ENCODE results near the gene TGFB2. TPM values are rescaled to one million over a fixed set of nuclear protein-coding genes. Genes with fewer than 3 reads are reported as not detected.

TGFB2 gene
- polyA plus RNA-seq, 1 donor (not counting 4 experiments of a cell fraction or from before 2014, with no cell fraction given) = 21.5 TPM

- H3K27me3 ChIP-seq (ENCODE audit: control insufficient read depth, extremely low read depth, insufficient read depth, low read length) = no peaks in the 10 kb centered on the region
- no peak overlapping the region for H3K4me3 ChIP-seq (ENCODE audit: control insufficient read depth in 2 of 3, extremely low read depth in 1 of 3, insufficient read depth in 2 of 3, low read depth in 1 of 3, low read length in 3 of 3)
- no peak overlapping the region for H3K27ac ChIP-seq (ENCODE audit: control insufficient read depth, insufficient read depth, low read length)
- no peaks in the 10 kb centered on the region for H3K36me3 ChIP-seq (ENCODE audit: control insufficient read depth in 2 of 2, extremely low read depth in 1 of 2, insufficient read depth in 2 of 2, low read length in 2 of 2)
- no peak for FAIRE-seq
- peaks cover 26% of the 10 kb centered on the region for H3K79me2 ChIP-seq (ENCODE audit: control insufficient read depth, insufficient read depth, low read length)
- peaks cover 60% of the 10 kb centered on the region for H3K4me1 ChIP-seq (ENCODE audit: control insufficient read depth, extremely low read depth, insufficient read depth, low read length)
- TF ChIP-seq CTCF (optimal IDR thresholded peaks at IDR 0.05 in 1 of 3, IDR thresholded peaks at IDR 0.05 in 1 of 3, conservative IDR thresholded peaks at IDR 0.05 in 1 of 3; ENCODE audit: extremely low read depth in 1 of 3, insufficient read depth in 2 of 3, low read length in 3 of 3) (no peak), EZH2 (IDR thresholded peaks at IDR 0.05; ENCODE audit: low read length) (no peak)
- no peak overlapping the region for H3K9ac ChIP-seq (ENCODE audit: control insufficient read depth, extremely low read depth, insufficient read depth, low read length)
- H4K20me1 ChIP-seq (ENCODE audit: control insufficient read depth, extremely low read depth, insufficient read depth, low read length) = no peaks in the 10 kb centered on the region
- H3K4me2 ChIP-seq (ENCODE audit: control insufficient read depth, extremely low read depth, insufficient read depth, low read depth, low read length) = no peak overlapping the region
- H2AFZ ChIP-seq (ENCODE audit: control insufficient read depth, low read length) = no peak overlapping the region
- H3K9me3 ChIP-seq (ENCODE audit: control insufficient read depth, low read depth, low read length) = no peaks in the 10 kb centered on the region
- no peak for DNase-seq (ENCODE audit: low read depth, low spot score)
- dilution Hi-C loops (cut with MboI; ENCODE audit: extremely low pct_ligation_motif_present, low sequenced_read_pairs) = no loop called here
- no peaks in the 10 kb centered on the region for H3K9me1 ChIP-seq (ENCODE audit: control insufficient read depth, extremely low read depth, insufficient read depth, low read length)
Measured at GRCh38 chr1:218371927-218372672, 27.0 kb downstream of the TGFB2 start.

- peaks cover 27% of the 10 kb centered on the region for H3K79me2 ChIP-seq (ENCODE audit: control insufficient read depth, insufficient read depth, low read length)
- no peak overlapping the region for H3K4me3 ChIP-seq (ENCODE audit: control insufficient read depth in 2 of 3, extremely low read depth in 1 of 3, insufficient read depth in 2 of 3, low read depth in 1 of 3, low read length in 3 of 3)
- H3K27ac ChIP-seq (ENCODE audit: control insufficient read depth, insufficient read depth, low read length) = no peak overlapping the region
- H3K9ac ChIP-seq (ENCODE audit: control insufficient read depth, extremely low read depth, insufficient read depth, low read length) = no peak overlapping the region
- H3K9me1 ChIP-seq (ENCODE audit: control insufficient read depth, extremely low read depth, insufficient read depth, low read length) = no peaks in the 10 kb centered on the region
- no peaks in the 10 kb centered on the region for H3K9me3 ChIP-seq (ENCODE audit: control insufficient read depth, low read depth, low read length)
- no peak overlapping the region for H2AFZ ChIP-seq (ENCODE audit: control insufficient read depth, low read length)
- no peak for DNase-seq (ENCODE audit: low read depth, low spot score)
- no peaks in the 10 kb centered on the region for H4K20me1 ChIP-seq (ENCODE audit: control insufficient read depth, extremely low read depth, insufficient read depth, low read length)
- dilution Hi-C loops (cut with MboI; ENCODE audit: extremely low pct_ligation_motif_present, low sequenced_read_pairs) = no loop called here
- peaks cover 58% of the 10 kb centered on the region for H3K4me1 ChIP-seq (ENCODE audit: control insufficient read depth, extremely low read depth, insufficient read depth, low read length)
- no peaks in the 10 kb centered on the region for H3K27me3 ChIP-seq (ENCODE audit: control insufficient read depth, extremely low read depth, insufficient read depth, low read length)
- FAIRE-seq = no peak
- no peak for TF ChIP-seq CTCF (optimal IDR thresholded peaks at IDR 0.05 in 1 of 3, IDR thresholded peaks at IDR 0.05 in 1 of 3, conservative IDR thresholded peaks at IDR 0.05 in 1 of 3; ENCODE audit: extremely low read depth in 1 of 3, insufficient read depth in 2 of 3, low read length in 3 of 3)
- TF ChIP-seq EZH2 (IDR thresholded peaks at IDR 0.05; ENCODE audit: low read length) = no peak
- no peak overlapping the region for H3K4me2 ChIP-seq (ENCODE audit: control insufficient read depth, extremely low read depth, insufficient read depth, low read depth, low read length)
- no peaks in the 10 kb centered on the region for H3K36me3 ChIP-seq (ENCODE audit: control insufficient read depth in 2 of 2, extremely low read depth in 1 of 2, insufficient read depth in 2 of 2, low read length in 2 of 2)
Measured at GRCh38 chr1:218374401-218375353, 29.5 kb downstream of the TGFB2 start.

All from keratinocyte (primary cell).